Esophagus muscularis mucosa (tissue), 4 donors: ENCODE results near the gene SORBS1.

Experiments used
- CTCF ChIP-seq, 3 experiments: fragments of 200-600 bp in 2 of 3; fragments of 450-650 bp in 1 of 3; sonication (generic) in 2 of 3; IDR thresholded peaks; one replicate each; pipeline ENCODE4 v1.5.1; 2017 to 2019; ENCODE audit warnings: antibody characterized with exemption in 3 of 3, mild to moderate bottlenecking in 2 of 3, moderate library complexity in 1 of 3
- EP300 ChIP-seq: sonication (generic); formaldehyde crosslinking; IDR thresholded peaks from one replicate; pipeline ENCODE4 v1.6.1; 2017; ENCODE audit warnings: antibody characterized with exemption
- POLR2A ChIP-seq: fragments of 450-650 bp; IDR thresholded peaks from one replicate; pipeline ENCODE4 v1.6.1; 2017; ENCODE audit warnings: antibody characterized with exemption, moderate library complexity, mild to moderate bottlenecking, low read depth
- POLR2AphosphoS5 ChIP-seq, 2 donors: sonication (generic); formaldehyde crosslinking; IDR thresholded peaks; one replicate each; pipeline ENCODE4 v1.6.1; 2017; ENCODE audit warnings: antibody characterized with exemption in 2 of 2

- TF ChIP-seq CTCF (IDR thresholded peaks at IDR 0.05) (no peak), POLR2A (no peak), POLR2AphosphoS5 (IDR thresholded peaks at IDR 0.05) (no peak), EP300 (no peak)
Observed at GRCh38 chr10:95321554-95322301, 239.4 kb downstream of the SORBS1 start.
